Urinary bladder (tissue), 4 donors: Measurements from ENCODE around the gene PRPF6. TPM values are rescaled to one million over a fixed set of nuclear protein-coding genes. Genes with fewer than 3 reads are reported as not detected.
"Not testable (repeated sequence)": the region's sequence is repeated elsewhere in the genome, so short reads cannot be mapped to it uniquely, and the experiment has no call there.

ENCODE experiments used
- DNase-seq: peaks from one replicate; pipeline ENCODE4 v3.0.0-alpha.2; 2015; ENCODE audit errors: extremely low spot score
- H3K27ac ChIP-seq: one replicate; pipeline ENCODE4 v1.5.1; 2013; ENCODE audit warnings: low read depth, mild to moderate bottlenecking, moderate library complexity
- H3K36me3 ChIP-seq: one replicate; pipeline ENCODE4 v1.6.1; 2013; ENCODE audit warnings: mild to moderate bottlenecking, moderate library complexity; ENCODE audit not compliant: insufficient read depth
- H3K4me1 ChIP-seq: one replicate; pipeline ENCODE4 v1.6.1; 2013; ENCODE audit warnings: mild to moderate bottlenecking, moderate library complexity; ENCODE audit not compliant: insufficient read depth
- H3K4me3 ChIP-seq: one replicate; pipeline ENCODE4 v1.5.1; 2013; ENCODE audit warnings: low read depth, low read length
- WGBS: extraction: QIAGEN DNeasy Blood & Tissue Kit; methylation state at CpG from one replicate; pipeline ENCODE4 v1.1.7; 2013; 5-methylcytosine and 5-hydroxymethylcytosine counted together
- polyA plus RNA-seq: library from polyadenylated mRNA; stranded (reverse); fragments of 200-250 nt; gene quantifications from one replicate; pipeline ENCODE4 v1.2.3, GENCODE V29; 2013
- total RNA-seq: library from RNA; depleted of rRNA; stranded (reverse); fragments of >200 nt; gene quantifications from one replicate; pipeline ENCODE4 v1.2.3, GENCODE V29; 2014
- donor health status: healthy with polysubstance abuse.
- donor health status: healthy.

PRPF6 gene
- total and polyA plus RNA-seq, 2 donors: 44.1 to 71.8 TPM

- not testable (repeated sequence) for H3K27ac ChIP-seq, H3K4me3 ChIP-seq, H3K36me3 ChIP-seq, H3K4me1 ChIP-seq, DNase-seq
- WGBS: 92% methylated on average over 15 of the region's 15 CpGs
Measured at GRCh38 chr20:63960654-63961621, 20.0 kb upstream of the PRPF6 start.

GRCh38 chr20:63961664-63962425 lies 19.1 kb upstream of the PRPF6 start:
- H3K27ac ChIP-seq: no peak overlapping the region
- H3K36me3 ChIP-seq: no peaks in the 10 kb centered on the region
- peaks cover under 1% of the 10 kb centered on the region for H3K4me1 ChIP-seq
- no peak overlapping the region for H3K4me3 ChIP-seq
- DNase-seq: no peak
- 89% methylated on average over 26 of the region's 26 CpGs for WGBS

- 94% methylated on average over 61 of the region's 61 CpGs for WGBS
- H3K36me3 ChIP-seq: no peaks in the 10 kb centered on the region
- H3K27ac ChIP-seq: no peak overlapping the region
- H3K4me1 ChIP-seq: no peaks in the 10 kb centered on the region
- no peak overlapping the region for H3K4me3 ChIP-seq
- no peak for DNase-seq
Measured at GRCh38 chr20:63962426-63963347, 18.2 kb upstream of the PRPF6 start.

GRCh38 chr20:63963348-63963741 lies 17.6 kb upstream of the PRPF6 start:
- WGBS: 87% methylated on average over 27 of the region's 27 CpGs
- Histone ChIP-seq H3K36me3 (no peaks in the 10 kb centered on the region), H3K27ac (no peak overlapping the region), H3K4me3 (no peak overlapping the region), H3K4me1 (no peaks in the 10 kb centered on the region)
- no peak for DNase-seq

GRCh38 chr20:63963784-63964301 lies 17.1 kb upstream of the PRPF6 start:
- no peak overlapping the region for H3K4me3 ChIP-seq
- DNase-seq: no peak
- H3K36me3 ChIP-seq: no peaks in the 10 kb centered on the region
- H3K27ac ChIP-seq: no peak overlapping the region
- no peaks in the 10 kb centered on the region for H3K4me1 ChIP-seq
- WGBS: 91% methylated on average over 16 of the region's 16 CpGs

- no peak overlapping the region for H3K4me3 ChIP-seq
Measured at GRCh38 chr20:63964412-63964811, 16.5 kb upstream of the PRPF6 start.

GRCh38 chr20:63966172-63966943 lies 14.6 kb upstream of the PRPF6 start:
- Histone ChIP-seq H3K4me1 (no peaks in the 10 kb centered on the region), H3K36me3 (no peaks in the 10 kb centered on the region), H3K4me3 (no peak overlapping the region), H3K27ac (no peak overlapping the region)
- no peak for DNase-seq
- 95% methylated on average over 27 of the region's 27 CpGs for WGBS

More at GRCh38 chr20:63964412-63964811, 16.5 kb upstream of the PRPF6 start:
- no peak overlapping the region for H3K27ac ChIP-seq
- H3K36me3 ChIP-seq: no peaks in the 10 kb centered on the region
- DNase-seq: no peak
- 93% methylated on average over 16 of the region's 16 CpGs for WGBS
- no peaks in the 10 kb centered on the region for H3K4me1 ChIP-seq

GRCh38 chr20:63966944-63967322 lies 14.0 kb upstream of the PRPF6 start:
- Histone ChIP-seq H3K4me3 (no peak overlapping the region), H3K4me1 (no peaks in the 10 kb centered on the region), H3K36me3 (no peaks in the 10 kb centered on the region), H3K27ac (no peak overlapping the region)
- no peak for DNase-seq
- WGBS: 89% methylated on average over 13 of the region's 13 CpGs

- WGBS: 87% methylated on average over 28 of the region's 28 CpGs
Measured at GRCh38 chr20:63967330-63968135, 13.4 kb upstream of the PRPF6 start.

GRCh38 chr20:63968136-63968927 lies 12.6 kb upstream of the PRPF6 start:
- Histone ChIP-seq H3K27ac (no peak overlapping the region), H3K36me3 (no peaks in the 10 kb centered on the region), H3K4me1 (no peaks in the 10 kb centered on the region), H3K4me3 (no peak overlapping the region)
- no peak for DNase-seq
- 70% methylated on average over 14 of the region's 14 CpGs for WGBS

More at GRCh38 chr20:63967330-63968135, 13.4 kb upstream of the PRPF6 start:
- no peak overlapping the region for H3K4me3 ChIP-seq
- H3K27ac ChIP-seq: no peak overlapping the region
- DNase-seq: no peak
- no peaks in the 10 kb centered on the region for H3K4me1 ChIP-seq
- H3K36me3 ChIP-seq: no peaks in the 10 kb centered on the region
